ENCODE results near the gene LYZL1.
A peak's percentile ranks its signal among the peaks of the same experiment; 100 is the strongest.
"Not testable (repeated sequence)": the region's sequence is repeated elsewhere in the genome, so short reads cannot be mapped to it uniquely, and the experiment has no call there.

LYZL1 gene

DNA sequence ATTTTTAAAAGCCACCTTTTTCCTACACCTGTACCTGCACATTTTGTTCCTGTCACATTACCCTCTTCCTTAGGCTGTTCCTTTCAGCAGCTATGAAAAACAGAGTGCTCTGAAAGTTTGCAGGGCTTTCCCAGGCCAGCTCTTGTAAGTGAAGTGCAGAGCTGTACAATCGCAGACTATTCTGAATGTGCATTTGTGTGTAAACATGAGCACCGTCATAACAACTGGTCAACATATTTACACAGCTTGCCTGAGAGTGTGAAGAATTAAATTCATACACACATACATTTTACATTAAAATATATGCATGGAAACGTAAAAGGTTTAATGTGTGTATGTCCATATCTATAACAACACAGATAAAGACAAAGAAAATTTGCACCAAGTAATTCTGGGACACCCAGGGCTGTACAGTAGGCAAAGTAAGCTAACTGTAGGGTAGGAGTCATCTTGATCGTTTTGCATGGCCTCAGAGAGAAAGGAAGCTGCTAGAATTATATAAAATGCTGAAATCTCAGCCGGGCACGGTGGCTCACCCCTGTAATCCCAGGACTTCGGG is 23.6 kb upstream of the LYZL1 start:
- DNase-seq: no peak

DNA sequence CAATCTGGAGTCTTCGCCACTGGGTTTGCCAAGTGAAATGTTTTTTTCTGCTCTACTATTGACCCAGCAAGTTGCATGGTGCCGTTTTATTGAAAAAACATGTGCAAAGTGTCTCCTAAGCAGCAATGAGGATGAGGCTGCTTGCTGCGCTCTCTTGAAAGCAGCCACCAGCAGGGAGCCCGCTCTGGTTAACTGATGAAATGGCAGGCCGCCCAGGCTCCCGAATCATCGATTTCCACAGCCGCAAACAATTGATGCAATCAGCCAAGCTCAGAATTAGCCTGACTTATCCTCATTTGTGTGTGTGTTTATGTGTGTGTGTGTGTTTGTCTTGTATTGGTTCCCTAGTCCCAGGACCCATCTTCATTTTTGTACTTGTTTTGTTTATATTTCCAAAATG is 22.2 kb upstream of the LYZL1 start:
- no peak for DNase-seq

DNA sequence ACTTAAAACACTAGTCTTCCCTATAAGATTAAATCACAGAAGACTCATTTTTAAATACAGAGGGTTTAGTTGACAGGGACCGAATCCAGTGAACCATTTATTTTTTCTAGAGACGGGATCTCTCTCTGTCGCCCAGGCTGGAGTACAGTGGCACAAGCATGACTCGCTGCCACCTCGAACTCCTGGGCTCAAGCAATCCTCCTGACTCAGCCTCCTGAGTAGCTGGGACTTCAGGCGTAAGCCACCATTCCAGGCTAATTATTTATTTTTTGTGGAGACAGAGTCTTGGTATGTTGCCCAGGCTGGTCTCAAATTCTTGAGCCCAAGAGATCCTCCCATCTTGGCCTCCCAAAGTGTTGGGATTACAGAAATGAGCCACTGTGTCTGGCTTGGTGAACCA is 20.9 kb upstream of the LYZL1 start:
- no peak for DNase-seq

DNA sequence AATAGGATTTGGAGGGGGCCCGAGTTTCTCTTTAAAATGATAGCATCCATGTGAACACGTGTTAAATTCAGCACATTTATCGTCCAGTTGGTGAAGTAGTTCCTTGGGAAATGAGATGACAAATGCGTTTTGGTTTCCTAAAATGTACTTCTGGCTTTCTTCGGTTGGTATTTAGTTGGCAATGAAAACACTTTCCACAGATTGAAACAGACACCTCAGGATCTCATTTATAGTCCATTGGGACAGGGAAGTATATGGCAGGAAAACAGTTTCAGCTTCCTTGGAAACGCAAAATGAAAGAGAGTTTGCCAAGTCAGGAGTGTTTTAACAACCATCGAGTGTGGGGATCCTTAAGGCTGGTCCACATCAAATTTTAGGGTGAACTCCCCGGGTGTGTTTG is 19.4 kb upstream of the LYZL1 start:
- DNase-seq: no peak

DNA sequence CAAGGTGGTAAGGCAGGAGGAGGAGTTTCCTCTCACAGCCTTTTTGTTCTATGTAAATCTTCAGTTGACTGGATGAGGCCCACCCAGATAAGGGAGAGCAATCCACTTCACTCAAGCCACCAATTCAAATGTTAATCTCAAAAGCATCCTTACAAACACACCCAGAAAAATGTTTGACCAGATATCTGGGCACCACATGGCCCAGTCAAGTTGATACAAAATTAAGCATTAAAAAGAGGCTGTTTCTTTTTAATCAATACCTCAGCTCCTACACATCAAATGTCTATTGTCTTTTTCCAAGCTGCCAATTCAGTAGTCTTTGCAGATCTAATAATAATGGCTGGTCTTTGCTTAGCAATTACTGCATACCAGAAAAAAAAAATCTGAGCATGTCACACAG is 18.0 kb upstream of the LYZL1 start:
- no peak for DNase-seq

DNA sequence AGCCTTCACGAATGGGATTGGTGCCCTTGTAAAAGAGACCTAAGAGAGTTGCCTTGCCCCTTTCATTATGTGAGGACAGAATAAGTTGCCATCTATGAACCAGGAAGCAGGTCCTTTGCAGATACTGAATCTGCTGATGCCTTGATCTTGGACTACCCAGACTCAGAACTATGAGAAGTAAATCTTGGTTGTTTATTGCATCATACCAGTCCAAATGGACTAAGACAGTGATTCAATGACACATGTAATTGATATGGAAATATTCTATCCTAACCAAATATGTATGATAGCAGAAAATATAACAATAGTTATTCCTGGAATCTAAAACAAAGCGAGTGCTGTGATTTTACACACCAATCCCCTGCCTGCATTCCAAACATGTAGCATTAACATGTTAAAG is 17.0 kb upstream of the LYZL1 start:
- no peak for DNase-seq

DNA sequence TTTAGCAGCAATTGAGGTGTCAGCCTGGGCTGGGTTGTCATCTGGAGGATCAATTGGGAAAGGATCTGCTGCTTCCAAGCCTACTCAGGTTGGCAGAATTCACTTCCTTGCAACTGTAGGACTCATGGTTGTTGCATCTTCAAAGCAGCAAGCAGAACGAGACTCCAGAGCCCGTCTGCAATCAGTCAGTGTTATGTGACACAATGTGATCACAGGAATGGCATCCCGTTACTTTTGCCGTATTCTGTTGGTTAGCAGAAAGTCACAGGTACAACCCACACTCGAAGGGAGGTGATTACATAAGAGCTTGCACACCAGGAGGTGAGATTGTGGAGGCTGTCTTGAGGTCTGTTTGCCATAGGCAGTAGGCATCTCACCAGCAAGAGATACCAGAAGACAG is 15.4 kb upstream of the LYZL1 start:
- no peak for DNase-seq

DNA sequence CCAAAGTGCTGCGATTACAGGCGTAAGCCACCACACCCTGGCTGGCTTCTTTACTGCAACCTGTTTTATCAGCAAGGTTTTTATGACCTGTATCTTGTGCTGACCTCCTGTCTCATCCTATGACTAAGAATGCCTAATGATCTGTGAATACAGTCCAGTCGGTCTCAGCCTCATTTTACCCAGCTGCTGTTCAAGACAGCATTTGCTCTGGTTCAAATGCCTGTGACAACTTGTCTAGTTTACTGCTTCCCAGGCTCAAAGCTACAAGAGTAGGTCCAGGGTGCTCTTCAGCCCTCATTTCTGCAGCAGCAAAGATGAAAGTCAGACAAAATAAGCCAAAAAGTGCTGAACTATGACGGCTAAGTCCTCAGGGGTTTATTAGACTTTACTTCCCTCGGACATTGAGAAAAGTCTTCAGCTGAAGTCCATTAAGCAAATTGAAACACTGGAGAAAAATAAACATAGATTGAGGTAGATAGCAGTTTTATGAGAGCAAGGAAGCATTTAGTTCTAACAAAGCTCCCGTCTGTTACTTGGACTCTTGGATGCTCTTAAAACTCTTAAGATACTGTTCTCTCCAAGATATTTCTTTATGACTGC is 12.5 kb upstream of the LYZL1 start:
- no peak for DNase-seq

DNA sequence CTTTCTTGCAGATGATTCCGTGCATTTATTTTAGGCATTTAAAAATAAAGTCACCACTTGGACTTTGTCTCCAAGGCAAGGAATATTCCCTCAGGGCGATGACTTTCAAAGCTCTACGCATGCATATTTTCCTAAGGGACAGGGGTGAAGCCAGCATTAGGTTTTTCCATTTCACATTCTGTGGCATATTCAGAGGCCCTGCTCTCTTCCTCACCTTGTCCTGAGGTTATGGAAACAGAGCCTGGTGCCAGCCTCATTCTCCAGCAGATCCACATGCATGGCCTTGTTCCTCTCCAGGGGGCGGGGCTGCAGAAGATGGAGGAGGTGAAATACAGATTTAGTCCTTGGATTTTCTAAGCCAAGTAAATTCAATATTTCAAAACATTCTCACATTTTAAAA is 11.6 kb upstream of the LYZL1 start:
- no peak for DNase-seq

DNA sequence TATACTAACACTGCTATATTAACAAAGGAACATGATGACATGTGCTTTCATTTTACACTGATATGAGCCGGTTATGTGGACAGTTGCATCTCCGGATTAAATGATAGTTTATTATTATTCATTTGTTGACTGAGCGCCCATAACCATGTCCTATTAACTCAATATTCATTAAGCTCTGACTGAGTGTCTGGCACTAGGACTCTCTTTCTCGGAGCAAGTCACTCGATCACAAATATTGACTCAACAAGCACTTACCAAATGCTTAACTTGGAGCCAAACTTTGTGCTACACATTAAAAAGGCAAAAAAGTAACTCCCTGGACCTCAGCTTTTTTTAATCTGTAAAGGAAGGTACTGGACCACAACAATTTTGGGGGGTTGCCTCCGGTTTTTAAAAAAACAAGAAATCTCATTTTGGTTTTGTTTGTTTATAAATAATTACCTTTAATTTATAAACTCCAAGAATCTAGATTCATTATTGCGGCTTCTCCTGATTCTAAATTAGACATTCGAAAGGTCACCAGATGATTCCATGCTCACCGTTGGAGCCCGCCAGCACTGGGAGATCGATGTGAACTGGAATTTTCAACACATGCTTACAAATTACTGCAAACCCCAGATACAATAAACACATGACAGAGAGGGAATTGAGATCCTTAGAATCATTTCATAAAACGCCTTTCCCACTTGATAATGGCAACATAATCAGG is 8.9 kb upstream of the LYZL1 start:
- DNase-seq: no peak

DNA sequence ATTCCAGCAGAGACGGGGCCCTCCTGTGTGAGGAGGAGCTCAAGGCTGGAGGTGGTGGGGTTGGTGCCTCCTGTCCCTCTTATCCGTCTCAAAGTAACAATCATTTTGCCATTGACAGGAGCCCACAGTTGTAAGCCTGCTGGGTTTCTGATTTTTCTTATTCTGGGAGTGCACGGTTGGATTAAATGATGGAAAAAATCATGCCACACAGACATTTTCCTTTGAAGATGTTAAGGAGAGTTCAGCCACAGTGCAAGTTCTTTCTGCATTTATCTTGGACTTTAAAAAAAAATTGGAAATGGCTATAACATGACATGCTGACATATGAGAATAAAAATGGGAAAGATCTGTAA is 8.4 kb upstream of the LYZL1 start:
- no peak for DNase-seq

DNA sequence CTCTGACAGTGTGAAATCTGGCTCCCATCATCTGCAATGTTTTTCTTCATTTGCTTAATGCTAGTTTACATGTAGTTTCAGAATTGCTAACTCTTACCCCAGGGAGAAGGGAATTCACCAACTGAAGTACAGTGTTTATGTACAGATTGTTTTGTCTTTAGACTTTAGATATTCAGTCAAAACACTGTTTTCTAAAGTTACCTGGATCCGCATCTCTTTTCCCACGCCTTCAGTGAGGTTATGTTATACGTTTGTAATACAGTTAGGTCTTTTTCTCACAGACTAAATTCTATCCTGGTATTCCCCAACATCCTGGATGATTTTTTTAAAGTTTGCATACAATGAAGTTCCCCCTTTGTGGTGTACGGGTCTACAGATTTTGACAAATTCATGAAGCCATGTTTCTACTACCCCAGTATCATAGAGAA is 3.2 kb upstream of the LYZL1 start:
- no peak for DNase-seq

DNA sequence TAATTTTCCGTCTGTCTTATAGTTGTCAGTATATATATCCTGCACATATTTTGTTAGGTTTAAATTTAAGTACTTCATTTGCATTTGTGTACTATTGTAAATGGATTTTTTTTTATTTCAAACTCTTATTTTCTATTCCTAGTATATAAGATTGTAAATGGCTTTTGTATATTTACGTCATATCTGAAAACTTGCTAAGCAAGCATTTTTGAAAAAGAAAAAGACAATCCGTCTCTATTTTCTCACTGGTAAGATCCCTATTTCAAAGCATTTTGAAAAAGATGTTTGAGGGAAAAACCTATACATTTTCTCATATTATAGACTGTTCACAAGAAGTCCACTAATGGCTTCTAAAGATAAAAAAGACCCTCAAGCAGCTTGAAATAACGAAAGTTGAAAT is 1.2 kb upstream of the LYZL1 start:
- no peak for DNase-seq

DNA sequence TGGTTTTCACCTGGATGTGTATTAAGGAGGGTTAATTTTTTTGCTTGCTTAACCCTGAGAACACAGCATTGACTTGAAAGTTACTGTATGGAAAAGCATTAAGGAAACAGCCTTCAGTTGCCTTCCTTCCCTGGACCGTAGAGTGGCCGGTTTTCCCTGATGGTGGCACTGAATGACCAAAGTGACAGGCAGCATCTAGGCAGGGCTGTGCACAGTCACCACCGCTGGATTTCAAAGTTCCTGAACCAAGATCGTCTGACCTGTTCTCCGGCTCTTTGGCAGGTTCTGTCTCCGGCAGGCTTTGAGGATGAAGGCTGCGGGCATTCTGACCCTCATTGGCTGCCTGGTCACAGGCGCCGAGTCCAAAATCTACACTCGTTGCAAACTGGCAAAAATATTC is 2.7 kb downstream of the LYZL1 start:
- DNase-seq: not testable (repeated sequence)

DNA sequence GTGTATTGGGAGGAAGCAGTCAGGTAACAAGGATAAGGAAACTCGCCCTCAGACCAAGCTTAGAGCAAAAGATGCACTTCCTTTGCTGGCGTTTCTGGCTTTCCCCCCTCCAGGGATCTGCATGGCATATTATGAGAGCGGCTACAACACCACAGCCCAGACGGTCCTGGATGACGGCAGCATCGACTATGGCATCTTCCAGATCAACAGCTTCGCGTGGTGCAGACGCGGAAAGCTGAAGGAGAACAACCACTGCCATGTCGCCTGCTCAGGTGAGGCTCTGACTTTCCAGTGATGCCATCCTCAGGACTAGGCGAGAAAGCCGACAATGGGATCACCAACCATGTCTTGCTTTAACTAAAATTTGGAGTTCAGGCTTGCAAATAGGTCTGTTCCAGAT is 3.5 kb downstream of the LYZL1 start:
- not testable (repeated sequence) for DNase-seq

DNA sequence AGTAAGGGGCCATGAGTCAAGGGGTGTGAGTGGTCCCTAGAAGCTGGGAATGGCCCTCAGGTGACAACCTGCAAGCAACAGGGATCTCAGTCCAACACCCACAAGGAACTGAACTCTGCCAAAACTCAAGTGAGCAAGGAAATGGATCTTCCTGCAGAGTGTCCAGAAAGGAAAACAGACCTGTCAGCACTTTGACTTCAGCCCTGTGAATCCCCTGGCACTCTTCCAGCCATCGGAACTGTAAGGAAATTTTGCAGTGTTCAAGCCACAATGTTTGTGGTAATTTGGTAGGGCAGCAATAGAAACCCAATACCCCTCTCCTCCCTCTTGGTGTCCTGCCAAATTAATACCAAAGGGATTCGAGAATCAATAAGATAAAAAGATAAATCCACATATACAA is 6.9 kb downstream of the LYZL1 start:
- no peak for DNase-seq

DNA sequence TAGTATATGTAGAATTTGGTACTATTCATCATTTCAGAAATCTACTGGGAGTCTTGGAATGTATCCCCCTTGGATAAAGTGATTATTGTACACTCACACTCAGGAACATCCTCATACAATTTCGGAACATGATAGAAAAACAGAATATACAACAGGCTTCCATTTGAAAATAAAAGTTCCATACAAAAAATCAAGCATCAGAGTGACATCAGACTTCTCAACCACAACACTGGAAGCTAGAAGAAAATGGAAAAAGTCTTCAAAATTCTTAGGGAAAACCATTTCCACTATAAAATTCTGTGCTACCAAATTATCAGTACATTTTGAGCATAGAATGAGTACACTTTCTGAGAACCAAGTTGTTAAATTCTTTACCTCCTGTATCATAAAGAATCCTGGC is 8.8 kb downstream of the LYZL1 start:
- DNase-seq: no peak

DNA sequence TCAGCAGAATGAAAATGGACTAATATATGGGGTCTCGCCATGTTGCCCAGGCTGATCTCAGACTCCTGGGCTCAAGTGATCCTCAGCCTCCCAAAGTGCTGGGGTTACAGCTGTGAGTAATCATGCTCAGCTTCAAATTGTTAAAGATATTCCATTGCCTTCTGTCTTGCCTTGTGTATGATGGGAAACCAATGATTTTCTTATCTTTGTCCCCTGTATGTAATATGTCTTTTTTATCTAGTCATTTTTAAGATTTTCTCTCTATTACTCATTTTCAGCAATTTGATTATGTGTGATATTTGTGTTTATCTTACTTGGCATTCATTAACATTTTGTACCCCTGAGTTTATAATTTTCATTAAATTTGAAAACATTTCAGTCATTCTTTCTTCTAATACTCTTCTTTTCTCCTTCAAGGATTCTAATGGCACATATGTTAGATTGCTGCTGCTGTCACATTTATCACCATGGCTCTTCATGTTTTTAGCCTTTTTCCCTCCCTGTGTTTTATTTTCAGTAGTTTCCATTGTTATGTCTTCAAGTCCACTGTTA is 12.6 kb downstream of the LYZL1 start:
- DNase-seq: no peak

DNA sequence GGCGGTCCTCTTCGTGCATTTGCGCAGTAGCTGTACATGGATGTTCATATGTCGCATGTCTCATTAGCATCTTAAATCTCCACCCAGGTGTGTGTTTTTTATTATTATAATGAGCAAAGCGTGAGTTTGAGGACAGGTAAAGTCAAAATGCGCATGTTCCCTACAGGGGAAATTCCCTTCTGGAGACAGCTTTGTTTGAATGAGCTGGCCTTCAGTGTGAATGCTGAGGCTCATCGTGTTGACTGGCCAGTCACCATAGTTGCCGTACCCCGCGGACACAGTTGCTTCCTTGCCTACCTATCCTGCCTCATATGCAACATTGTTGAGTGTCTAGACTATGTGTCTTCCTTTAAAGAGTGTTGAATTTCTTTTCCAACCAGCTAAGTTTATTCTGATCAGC is 13.6 kb downstream of the LYZL1 start:
- no peak for DNase-seq

DNA sequence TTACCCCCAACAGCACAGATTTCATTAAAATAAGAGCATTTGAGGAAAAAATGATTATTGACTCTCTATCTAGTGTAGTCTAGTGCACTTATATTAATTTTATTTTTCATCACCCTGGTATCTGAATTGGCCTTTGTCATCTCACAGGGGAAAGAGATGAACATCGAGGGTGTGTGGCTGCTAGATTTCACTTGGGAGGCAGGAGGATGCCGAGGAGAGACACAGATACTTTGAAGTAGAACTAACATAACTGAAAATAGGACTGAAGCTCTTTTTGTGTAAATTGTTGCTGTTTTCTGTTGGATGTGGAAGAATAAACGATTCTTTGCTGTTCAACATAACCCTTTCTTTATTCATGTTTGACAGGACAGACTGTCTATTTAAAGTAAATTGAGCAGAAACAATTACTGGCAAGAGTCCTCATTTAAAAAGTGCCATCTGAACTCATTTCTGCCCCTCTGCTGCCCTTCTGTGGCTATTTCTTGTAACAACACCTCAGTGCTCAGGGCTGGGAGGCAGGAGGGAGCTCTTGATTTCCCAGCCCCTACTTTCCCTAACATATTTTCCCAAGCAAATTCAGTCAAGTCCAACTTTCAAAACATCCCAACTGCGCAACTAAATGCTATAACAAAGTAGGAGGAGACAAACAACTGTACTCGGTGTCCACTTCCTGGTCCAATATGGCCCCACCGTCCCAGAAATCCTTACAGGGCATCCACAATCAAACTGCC is 15.6 kb downstream of the LYZL1 start:
- DNase-seq: peak; percentile 71

DNA sequence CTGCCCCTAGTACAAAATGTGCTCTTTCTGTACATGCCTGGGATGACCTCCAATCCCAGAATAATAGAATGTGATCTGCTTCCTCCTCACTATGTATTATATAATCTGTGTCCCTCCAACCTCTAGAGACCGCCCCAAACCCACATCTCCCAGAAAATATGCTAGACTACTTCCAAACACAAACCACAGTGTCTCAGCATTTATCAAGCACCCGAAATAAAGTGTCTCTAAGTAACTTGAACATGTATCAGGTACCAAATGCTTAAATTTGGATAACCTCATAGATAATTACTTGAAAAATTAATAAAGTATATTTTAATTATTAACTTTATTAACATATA is 16.1 kb downstream of the LYZL1 start:
- no peak for DNase-seq

DNA sequence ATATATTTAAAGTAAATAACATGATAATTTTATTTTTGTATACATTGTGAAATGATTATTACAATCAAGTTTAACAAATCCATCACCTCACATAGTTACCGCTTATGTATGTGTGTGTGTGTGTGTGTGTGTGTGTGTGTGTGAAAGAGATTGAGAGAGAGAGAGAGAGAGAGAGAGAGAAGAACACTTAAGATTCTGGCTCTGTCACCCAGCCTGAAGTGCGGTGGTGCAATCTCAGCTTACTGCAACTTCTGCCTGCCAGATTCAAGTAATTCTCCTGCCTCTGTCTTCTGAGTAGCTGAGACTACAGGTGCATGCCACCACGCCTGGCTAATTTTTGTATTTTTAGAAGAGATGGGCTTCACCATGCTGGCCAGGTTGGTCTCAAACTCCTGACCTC is 17.8 kb downstream of the LYZL1 start:
- no peak for DNase-seq

DNA sequence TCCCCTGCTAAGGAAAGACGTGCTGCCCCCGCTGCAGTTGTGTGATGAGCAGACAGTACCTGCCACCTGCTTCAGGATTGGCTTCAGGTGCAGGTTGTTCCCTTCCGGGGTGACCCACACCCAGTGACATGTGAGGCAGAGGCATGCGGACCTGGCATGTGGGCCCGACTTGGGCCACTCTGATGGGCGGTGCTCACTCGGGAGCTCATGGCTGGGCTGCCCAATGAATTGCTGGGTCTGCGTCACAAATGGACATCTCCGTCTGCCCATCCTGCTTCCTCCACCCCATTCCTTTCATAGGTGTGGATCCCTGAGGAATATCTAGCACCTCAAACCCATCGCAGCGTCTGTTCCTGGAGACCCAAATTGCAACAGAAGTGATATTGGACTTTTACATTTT is 19.3 kb downstream of the LYZL1 start:
- DNase-seq: not testable (repeated sequence)

DNA sequence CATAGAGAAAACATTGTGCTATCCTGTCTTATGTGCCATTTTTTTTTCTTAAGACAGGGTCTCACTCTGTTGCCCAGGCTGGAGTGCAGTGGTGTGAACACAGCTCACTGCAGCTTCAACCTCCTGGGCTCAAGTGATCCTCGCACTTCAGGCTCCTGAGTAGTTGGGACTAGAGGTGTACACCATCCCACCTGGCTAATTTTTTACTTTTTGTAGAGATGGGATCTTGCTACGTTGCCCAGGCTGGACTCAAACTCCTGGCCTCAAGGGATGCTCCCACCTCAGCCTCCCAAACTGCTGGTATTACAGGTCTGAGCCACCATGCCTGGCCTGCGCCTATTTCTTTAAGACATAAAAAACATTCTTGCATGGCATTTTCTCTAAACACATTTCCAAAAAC is 20.6 kb downstream of the LYZL1 start:
- no peak for DNase-seq
